T-helper 22 cell (primary cell): ENCODE results near the gene PPP1R1B.

Source experiments
- DNase-seq: peaks from one replicate; pipeline ENCODE4 v3.0.0-alpha.2; 2020; ENCODE audit warnings: low read depth

Gene PPP1R1B

DNA sequence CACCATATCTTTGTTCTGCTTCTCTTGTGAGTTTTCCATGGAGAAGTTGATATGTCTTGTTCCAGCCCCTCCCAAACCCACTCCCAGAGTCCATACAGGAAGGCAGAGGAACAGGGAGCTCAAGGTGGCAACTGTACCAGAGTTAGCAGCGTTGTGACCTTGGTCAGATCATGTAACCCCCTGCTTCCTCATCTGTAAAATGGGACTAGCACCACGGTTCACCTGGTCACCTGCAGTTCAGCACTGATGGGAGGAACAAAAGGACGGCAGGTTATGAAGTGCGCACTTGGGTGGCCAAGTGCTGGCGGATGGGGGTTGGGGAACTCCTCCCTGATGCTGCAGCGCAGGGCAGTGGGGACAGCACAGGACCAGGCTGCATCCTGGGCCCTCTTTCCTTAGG, 11.3 kb upstream of the PPP1R1B start:
- DNase-seq = no peak

DNA sequence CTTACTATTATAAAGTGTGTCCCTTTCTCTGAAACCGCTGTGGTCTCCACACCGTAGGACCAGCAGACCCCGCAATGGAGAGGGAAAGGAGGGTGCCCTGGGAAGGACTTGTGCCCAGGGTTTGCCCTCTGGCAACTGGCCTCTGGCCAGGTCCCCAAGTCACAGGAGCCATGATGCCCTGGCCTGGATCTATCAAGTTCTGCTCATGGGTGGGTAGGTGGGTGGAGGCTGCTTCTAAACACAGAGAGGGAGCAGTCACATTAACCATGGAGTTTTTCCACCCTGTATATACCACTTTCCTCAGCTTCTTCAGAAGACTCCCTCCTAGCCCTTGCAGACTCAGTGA, 9.7 kb upstream of the PPP1R1B start:
- no peak for DNase-seq

DNA sequence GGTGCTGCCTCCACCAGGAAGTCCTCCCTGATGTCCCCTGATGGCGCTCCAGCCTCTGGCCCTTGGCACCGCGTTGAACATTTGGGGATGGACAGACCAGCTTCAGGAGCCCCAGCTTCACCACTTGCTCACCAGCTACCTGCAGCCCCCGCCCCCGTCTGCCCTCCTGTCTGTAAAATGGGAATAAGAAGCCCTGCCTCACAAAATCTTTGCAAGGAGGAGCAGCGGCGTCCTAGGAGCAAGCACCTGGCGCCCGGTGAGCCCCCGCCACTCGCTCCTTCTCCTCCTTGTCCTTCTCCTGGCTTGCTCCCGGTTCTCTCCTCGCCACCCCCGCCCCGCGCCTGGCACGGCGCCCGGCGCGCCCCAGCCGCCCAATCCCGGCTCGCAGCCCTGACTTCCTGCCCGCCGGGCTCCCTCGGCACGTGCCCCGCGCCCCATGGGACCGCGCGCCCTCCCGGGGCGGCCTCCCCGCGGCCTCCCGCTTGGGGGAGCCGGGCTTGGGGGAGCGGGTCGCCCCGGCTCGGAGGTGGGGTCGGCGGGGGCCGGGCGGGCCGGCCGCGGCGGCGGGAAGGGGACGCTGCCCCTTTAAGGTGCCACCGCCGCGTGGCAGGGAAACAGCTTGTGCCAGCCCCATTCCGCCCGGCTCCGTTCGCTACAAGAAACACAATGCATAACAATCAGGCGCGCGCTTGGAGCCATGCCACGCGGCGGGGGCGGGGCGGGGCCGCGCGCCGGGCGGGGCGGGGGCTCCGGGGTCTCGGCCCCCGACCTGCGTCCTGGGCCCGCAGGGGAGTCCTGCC, 9.1 kb upstream of the PPP1R1B start:
- peak; percentile 17 for DNase-seq

DNA sequence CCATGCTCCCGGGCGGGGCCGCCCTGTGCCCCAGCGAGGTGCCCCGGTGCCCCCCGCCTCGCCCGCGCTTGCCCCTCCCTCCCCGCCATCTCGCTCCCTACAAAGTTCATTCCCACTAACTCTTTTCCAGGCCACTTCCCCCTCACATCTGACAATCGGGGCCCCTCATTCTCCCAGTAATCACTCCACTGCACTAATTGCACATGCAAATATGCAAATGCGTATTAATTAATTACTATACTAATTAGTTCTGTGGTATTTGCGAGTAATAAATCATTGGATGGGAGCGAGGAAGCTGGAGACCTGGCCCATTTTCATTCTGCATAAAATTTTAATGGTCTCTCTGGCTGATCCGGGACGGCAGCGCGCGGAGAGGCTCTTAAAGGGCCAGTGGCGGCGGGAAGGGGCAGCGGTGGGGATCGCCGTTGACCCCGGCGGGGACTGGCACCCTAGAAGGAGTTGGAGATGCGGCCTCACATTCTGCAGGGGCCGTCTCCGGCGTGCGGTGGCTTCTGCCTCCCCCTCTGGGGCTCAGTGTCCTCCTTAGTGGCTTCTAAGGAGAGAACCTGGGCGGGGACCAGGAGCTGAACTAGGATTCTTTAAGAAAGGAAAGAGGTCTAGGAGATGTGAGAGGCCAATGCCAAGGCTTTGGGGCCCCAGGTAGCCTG, 8.4 kb upstream of the PPP1R1B start:
- DNase-seq = no peak

DNA sequence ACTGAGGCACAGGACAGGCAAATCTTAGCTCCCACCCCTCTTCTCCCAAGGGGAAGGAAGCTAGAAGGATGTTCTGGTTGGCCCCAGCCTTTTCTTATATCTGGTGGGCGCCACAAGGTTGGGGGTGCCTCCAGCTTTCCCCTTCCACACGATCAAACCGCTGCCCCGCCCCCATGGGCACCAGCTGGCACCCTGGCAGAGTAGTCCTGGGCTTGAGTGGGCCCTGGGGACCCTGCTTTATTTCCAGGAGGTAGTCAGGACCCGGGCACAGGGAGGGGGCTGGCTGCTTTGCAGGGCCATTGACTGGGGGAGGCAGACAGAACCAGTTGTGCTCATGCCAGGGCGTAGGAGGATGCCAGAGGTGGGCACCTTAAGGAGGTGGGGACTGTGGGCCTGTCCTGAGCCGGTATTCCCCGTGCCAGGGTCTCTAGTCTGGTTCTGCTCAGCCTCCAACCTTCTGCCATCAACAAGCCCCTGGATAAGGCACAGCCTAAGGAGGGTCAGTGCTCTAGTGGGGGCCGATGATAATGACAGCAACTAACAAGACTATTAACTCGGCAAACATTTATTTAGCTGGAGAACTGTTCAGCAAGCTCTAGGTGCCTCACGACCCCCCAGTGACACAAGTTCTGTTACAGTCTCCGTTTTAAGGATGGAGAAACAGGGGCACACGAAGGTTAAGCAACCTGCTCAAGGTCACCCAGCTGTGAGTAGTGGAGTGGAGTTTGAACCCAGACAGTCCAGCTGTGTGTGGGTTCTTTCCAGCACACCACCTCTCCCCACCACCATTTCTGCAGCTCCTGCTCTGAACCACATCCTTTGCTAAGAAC, 7.6 kb upstream of the PPP1R1B start:
- no peak for DNase-seq

DNA sequence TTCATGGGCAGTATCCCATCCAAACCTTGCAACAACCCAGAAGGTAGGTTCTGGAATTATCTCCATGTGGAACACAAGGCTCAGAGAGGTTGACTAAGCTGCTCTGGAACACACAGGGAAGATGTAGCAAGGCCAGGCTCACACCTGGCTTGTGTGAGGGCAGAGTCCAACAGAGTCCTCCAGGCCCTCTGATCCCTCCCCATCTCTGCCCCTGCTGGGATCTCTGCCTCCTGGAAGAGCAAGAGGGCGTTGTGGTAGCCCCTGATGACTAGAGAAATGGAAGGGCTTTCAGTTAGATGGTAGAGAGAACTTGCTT, 7.0 kb upstream of the PPP1R1B start:
- DNase-seq = no peak

DNA sequence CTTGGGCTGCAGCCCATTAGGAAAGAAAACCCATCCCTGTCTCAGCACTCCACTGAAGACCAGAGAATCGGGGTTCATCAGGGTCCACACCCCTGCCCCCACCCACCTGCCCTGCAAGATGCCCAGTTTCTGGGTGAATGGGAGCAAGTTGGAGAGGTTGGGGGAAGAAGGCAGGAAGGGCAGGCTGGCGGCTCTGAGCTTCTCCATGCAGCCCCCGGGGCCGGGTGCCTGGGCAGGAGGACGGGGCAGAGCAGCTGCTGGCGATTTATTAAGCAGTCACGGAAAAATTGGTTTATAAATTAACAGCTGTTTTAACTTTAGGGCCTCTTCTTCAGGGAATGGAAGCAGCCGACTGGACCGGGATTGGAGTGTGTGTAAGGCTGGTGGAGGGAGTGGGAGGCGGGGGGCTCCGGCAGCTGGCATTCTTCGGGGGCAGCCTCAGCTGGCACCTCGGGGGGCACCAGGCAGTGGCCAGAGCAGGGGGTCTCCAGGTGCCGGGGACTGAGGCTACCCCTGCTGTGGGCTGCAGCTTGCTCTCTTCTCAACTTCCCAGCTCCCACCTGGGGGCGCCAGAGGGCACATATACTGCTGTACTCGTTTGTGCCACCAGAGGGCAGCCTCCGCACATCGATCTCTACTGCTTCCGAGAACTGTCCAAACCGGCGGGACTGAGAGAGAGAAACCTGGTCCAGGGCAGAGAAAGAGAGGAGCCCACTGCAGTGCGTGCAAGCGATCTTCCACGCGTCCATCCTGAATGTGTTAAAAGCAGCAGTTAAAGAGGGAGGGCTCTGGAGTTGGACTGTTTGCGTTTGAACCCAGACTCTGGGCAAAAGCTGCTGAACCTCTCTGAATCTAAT, 5.0 kb upstream of the PPP1R1B start:
- peak; percentile 64 for DNase-seq

DNA sequence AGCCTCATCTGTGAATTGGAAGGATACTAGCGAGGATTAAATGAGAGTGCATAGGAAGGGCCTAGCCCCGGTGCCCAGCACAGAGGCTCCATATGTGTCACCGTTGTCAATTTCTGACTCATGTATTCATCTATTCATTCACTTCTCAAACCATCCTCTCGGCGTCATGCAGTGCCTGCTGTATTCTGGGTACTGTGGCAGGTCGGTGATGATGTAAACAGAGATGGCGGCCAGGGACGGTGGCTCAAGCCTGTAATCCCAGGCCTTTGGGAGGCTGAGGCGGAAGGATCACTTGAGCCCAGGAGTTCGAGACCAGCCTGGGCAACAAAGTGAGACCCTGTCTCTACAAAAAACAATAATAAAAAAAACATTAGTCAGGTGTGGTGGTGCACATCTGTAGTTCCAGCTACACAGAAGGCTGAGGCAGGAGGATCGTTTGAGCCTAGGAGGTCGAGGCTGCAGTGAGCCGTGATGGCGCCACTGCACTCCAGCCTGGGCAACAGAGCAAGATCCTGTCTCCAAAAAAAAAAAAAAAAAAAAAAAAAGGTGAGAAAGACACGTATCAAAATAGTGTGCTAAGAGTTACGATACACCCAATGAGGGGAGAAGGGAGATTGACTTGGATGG, 4.3 kb upstream of the PPP1R1B start:
- DNase-seq = peak; percentile 26

DNA sequence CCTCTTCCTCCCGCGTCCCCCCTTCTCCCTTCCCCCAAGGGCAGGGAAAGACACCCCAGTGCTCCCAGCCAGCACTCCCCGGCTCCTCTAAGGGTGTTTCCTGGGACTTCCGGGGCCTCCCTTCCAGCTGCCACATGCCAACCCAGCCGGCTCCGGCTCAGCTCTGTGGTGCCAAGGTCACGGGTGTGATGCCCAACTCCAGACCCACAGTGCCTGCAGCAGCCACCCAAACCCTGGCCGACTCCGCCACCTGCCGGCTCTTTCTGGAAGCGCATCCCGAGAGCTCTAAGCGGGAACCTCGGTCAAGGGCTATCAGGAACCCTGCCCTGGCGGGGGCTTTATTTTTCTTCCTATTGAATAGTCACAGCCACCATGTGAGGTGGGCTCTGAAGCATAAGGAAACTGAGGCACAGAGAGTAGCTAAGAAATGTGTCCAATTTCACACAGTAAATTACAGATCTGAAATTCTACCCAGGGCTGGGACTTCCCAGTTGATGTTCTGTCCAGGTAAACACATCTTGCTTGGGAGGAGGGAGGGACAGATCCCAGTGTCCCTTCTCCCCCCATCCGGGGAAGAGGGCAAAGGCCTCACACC, 3.3 kb upstream of the PPP1R1B start:
- peak; percentile 57 for DNase-seq

DNA sequence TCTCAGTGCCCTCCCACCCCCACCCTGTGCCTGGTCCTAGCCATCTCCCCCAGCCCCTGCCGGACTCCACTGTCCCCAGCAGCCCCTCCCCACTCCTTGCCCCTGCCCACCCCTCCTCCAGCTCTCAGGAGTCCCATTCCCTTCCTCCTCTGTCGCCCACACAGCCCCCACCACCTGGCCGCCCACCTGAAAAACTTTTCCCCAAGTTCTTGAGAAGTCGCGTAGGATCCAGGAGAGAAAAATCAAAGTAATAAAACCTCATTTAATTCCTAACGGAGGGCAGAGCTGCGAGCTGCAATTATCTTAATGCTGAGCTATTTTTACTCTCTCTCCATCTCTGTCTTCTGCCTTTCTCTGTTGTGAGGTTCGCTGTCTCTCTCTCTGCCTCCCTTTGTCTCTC, 2.4 kb upstream of the PPP1R1B start:
- no peak for DNase-seq

DNA sequence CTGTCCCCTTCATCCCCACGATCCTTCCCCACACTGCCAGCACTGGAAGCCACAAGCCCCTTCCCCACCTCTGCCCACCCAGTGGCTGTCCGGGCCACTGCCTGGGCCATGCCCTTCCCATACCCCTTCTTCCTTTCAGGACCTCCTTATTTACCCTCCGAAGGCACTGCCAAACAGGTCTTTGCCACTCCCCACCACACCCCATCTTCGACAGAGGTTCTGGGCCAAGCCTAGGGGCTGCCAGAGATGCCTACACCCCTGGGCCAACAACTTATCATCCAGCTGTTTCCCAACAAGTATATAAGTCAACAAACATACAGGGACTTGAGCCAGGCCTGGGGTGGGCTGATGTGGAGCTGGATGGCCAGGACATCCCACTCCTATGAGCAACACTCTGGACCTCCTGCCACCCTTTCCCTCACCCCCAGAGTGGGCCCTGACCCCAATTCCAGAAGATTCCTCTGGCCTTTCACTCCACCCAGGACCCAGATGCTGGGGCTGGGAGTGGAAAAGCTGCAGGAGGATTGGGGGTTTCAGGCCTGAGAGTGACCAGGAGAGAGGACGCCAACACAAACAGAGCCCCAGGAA, 1.5 kb upstream of the PPP1R1B start:
- DNase-seq = no peak

DNA sequence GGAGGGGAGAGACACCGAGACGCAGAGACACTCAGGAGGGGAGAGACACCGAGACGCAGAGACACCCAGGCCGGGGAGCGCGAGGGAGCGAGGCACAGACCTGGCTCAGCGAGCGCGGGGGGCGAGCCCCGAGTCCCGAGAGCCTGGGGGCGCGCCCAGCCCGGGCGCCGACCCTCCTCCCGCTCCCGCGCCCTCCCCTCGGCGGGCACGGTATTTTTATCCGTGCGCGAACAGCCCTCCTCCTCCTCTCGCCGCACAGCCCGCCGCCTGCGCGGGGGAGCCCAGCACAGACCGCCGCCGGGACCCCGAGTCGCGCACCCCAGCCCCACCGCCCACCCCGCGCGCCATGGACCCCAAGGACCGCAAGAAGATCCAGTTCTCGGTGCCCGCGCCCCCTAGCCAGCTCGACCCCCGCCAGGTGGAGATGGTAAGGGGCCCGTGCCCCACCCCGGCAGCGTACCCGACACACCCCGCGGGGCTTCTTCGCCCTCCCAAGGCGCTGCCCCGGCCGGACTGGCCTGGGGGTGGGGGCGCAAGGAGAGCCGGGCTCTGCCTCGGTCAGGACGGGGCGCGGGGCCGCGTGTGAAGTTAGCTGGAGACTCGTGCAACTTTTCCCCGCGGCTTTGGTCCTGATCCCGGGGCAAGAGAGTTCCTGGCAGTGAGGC, 427 bp downstream of the PPP1R1B start:
- no peak for DNase-seq

DNA sequence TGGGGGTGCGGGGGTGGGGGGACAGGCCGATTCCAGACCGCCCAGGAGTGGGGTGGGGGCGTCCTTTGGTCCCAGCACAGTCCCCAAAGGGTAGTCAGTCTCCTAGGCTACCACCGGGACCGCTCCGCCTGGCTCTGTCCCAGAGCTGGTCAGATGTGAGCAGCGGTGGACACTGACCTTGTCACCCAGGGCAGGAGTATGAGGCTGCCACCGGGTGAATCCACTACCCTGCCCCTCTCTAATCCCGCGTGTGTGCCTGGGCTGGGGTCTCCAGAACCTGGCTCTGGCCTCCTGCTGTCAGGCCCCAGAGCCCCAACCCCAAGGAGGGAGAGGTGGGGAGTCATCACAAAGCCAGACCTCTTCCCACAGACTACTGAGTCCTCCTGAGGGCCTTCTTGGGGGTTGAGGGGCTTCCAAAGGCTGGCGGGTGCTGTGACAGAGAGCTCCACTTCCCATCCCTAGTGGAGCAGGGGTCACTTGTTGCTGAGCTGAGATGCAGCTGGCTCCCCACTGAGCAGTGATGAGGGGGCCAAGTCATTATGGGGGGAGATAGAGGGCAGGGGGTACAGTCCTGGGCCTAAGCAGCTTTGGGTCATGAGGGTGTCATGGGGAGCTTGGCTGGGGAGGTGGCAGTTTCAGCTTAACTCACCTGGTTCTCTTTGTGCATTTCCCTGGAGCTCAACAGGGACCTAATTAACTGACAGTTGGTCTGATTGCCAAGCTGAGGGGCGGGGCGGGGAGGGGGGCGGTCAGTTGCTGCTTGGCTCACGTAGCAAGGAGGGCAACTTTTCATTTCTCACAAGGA, 1.2 kb downstream of the PPP1R1B start:
- DNase-seq = no peak

DNA sequence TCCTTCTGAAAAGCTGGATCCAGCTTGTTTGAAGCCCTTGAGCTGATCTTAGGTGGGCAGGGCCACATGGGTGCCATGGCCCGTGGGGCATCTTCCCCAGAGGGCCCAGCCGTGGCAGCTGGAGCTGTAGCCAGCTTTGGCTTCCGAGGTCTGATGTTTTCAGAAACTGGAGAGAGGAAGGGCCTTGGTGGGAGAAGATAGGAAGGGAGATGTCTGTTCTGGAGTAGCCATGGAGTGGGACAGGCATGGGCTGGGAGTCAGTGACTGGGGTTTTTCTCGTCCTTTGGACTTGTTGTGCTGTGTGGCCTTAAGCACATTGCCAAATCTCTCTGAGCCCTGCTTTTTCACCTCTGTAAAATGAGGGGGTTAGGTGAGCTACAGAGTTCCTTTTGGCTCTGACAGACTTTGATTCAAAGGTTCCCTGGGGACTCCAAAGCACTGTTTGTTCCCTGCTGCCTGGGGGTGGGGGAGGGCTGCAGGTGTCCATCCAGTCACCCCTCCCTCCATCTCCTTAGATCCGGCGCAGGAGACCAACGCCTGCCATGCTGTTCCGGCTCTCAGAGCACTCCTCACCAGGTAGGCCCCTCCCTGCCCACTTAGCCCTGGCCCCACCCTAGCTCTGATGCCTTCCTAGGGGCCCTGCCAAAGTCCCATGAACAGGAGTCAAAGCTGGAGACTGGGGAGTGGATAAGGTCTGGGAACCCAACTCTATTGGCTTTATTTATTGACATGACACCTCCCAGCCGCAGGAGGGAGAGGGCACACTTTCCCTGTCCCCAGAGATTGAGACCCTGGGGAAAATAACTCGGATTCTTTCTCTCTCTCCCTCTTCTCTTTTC, 2.1 kb downstream of the PPP1R1B start:
- DNase-seq = no peak

DNA sequence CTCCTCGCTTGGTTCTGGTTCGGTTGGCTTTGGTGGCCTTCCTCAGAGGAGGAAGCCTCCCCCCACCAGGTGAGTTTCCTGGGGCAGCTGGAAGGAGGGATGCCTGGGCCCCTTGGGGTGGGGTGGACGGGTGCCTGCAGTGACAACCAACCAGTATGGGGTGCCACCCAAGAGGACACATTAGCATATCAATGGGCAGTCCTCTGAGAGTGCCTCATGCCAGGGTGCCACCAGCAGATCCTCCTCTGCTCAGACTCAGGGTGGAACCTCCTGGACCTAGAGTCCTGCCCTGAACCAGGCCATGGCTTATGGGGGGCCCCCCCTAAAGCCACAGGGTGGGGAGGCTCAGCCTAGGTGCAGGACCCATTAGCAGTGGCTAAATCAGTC, 2.7 kb downstream of the PPP1R1B start:
- DNase-seq = no peak

DNA sequence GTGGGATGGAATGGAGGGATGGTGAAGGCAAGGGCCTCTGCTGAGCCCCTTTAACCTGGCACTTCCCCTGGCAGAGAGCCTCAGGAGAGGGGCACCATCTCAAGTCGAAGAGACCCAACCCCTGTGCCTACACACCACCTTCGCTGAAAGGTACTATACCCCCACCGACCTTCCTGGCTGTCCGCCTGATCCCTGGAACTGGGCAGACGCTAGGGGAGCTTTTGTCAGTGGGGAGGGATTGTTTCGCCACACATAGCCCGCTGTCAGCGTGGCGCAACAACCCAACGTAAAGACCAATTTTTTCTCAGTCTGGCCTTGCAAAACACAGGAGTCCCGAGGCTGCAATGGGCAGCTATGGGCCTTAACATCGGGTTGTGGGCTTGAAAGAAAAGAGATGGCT, 3.1 kb downstream of the PPP1R1B start:
- DNase-seq = no peak

DNA sequence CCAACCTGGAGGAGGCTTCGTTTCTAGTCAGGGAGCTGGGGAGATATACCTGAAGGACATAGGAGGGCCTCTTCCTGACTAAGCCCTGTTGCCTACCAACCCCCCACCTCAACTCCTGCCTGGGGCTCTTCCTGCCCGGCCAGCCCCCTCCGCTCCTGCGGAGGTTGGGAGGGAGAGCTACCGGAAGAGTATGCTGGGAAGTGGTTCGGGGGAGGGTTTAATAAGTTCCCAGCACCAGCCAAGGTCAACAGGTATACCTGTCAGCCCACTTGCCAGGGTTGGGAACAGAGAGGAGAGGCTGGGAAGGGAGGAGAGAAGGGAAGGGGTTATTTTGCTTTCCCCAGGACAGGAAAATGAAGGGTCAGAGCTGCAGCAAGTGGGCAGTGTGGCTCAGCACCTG, 4.7 kb downstream of the PPP1R1B start:
- no peak for DNase-seq

DNA sequence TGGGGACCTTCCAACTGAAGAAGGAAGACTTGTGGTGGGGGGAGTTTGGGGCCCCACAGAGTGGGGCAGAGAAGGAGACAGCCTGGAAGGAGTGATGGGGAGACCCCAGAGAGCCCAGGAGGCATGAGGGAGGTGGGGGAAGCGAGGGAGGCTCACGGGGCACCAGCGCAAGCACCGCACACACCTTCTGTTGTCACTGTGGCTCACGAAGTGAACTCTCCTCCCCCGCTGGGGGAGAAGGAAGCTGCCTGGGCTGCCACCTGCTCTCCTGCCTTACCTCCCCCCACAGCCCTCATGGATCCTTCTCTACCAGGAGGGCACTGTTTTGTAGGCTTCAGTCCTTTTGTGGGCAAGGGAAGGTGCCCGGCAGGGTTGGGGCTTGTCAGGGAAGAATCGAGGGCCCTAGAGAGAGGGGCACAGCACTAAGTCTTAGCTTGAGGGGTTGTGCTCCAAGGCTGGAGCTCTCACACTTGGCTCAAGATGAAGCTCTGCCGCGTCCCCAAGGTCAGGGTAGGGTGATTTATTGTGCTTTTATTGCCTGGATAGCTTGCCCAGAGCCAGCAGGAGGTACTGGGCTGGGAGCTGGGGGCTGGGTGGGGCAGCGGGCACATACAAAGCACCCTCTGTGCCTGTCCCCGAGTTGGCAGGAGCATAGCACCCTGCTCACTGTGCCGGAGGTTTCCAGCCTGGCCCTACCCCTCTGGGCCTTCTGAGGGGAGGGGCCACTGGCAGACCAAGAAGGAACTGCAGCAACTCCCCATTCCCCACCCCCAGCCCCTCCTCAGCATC, 5.6 kb downstream of the PPP1R1B start:
- no peak for DNase-seq
